Ovary (tissue), 9 donors: ENCODE measurements around the gene CAP1. TPM values are rescaled to one million over a fixed set of nuclear protein-coding genes. Genes with fewer than 3 reads are reported as not detected.

Source experiments
- DNase-seq, 5 donors: peaks; one replicate each; pipeline ENCODE4 v3.0.0-alpha.2; 2019 to 2020
- H3K27ac ChIP-seq, 2 donors: fragments of 200-600 bp; one replicate each; pipeline versions ENCODE4 v1.5.1 to v1.8.0; 2019 to 2022
- H3K27me3 ChIP-seq: fragments of 200-600 bp; one replicate; pipeline ENCODE4 v1.8.0; 2022
- H3K36me3 ChIP-seq: fragments of 200-600 bp; sonication (generic); one replicate; pipeline ENCODE4 v1.5.1; 2019
- H3K4me1 ChIP-seq: one replicate; pipeline ENCODE4 v1.8.1; 2013; ENCODE audit warnings: mild to moderate bottlenecking, moderate library complexity; ENCODE audit not compliant: insufficient read depth
- H3K4me3 ChIP-seq: fragments of 200-600 bp; sonication (generic); one replicate; pipeline ENCODE4 v1.5.1; 2017
- H3K9me3 ChIP-seq, 2 donors: fragments of 200-600 bp in 1 of 2; sonication (generic) in 1 of 2; one replicate each; pipeline versions ENCODE4 v1.5.1 to v1.8.1; 2013 to 2019; ENCODE audit warnings: mild to moderate bottlenecking in 1 of 2, moderate library complexity in 1 of 2
- EP300 ChIP-seq: sonication (generic); formaldehyde crosslinking; IDR thresholded peaks from one replicate; pipeline ENCODE4 v1.6.1; 2017; ENCODE audit warnings: antibody characterized with exemption
- POLR2A ChIP-seq: fragments of 450-650 bp; IDR thresholded peaks from one replicate; pipeline ENCODE4 v1.6.1; 2017; ENCODE audit warnings: antibody characterized with exemption, mild to moderate bottlenecking, moderate library complexity
- WGBS, 3 donors: extraction: QIAGEN DNeasy Blood & Tissue Kit in 1 of 3; methylation state at CpG; one replicate each; pipeline versions ENCODE4 v1.1.5 to v1.1.7; 2013 to 2017; 5-methylcytosine and 5-hydroxymethylcytosine counted together
- intact Hi-C, 4 donors: fragments of 100-400 bp; cut with DNase I; formaldehyde crosslinking; loops; one replicate each; pipeline versions ENCODE4 v1.11.0 to v1.15.1; 2022 to 2023
- polyA plus RNA-seq, 2 donors: library from polyadenylated mRNA; stranded (reverse); fragments of 200-250 nt in 1 of 2; fragments of 350-450 nt in 1 of 2; fragmentation: Illumina TruSeq in 1 of 2; extraction: RNeasy Lipid Tissue Mini Kit (QIAGEN cat#74804) in 1 of 2; gene quantifications; one replicate each; pipeline ENCODE4 v1.2.3, GENCODE V29; 2013 to 2014
- total RNA-seq, 7 donors: library from RNA; depleted of rRNA in 2 of 7; stranded (reverse); fragments of >200 nt in 2 of 7; fragmentation: NEBNext Ultra II Directional in 3 of 7; extraction: Animal tissue kit (Norgen Biotek cat#: 25700) in 3 of 7; gene quantifications; one replicate each; pipeline versions ENCODE4 v1.1.0 to v1.2.4, GENCODE V29; 2016 to 2023
- TF ChIP-seq, protein P1 (sequence below), 3 donors: fragments of 450-650 bp in 2 of 3; fragments of 200-600 bp in 1 of 3; IDR thresholded peaks; one replicate each; pipeline versions ENCODE4 v1.5.1 to v1.8.0; 2016 to 2022; ENCODE audit warnings: antibody characterized with exemption in 3 of 3, mild to moderate bottlenecking in 1 of 3
- donor health status: DM: no; HTN: no; CAD: no; lungs with moderate emphysema.
- donor health status: DM: no; HTN: no; CAD: no.
- donor health status: Bipolar disorder and iron deficiency.
- donor health status: DM: yes; HTN: yes; CAD: no.
- donor health status: DM: no; HTN: no; CAD: no.
- donor health status: DM: yes; HTN: yes; CAD: no.

CAP1 gene
- total and polyA plus RNA-seq, 9 donors: 76.8 to 325 (median 194) TPM

- TF ChIP-seq EP300 (no peak), POLR2A (no peak)
- TF ChIP-seq, protein P1, sequence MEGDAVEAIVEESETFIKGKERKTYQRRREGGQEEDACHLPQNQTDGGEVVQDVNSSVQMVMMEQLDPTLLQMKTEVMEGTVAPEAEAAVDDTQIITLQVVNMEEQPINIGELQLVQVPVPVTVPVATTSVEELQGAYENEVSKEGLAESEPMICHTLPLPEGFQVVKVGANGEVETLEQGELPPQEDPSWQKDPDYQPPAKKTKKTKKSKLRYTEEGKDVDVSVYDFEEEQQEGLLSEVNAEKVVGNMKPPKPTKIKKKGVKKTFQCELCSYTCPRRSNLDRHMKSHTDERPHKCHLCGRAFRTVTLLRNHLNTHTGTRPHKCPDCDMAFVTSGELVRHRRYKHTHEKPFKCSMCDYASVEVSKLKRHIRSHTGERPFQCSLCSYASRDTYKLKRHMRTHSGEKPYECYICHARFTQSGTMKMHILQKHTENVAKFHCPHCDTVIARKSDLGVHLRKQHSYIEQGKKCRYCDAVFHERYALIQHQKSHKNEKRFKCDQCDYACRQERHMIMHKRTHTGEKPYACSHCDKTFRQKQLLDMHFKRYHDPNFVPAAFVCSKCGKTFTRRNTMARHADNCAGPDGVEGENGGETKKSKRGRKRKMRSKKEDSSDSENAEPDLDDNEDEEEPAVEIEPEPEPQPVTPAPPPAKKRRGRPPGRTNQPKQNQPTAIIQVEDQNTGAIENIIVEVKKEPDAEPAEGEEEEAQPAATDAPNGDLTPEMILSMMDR (IDR thresholded peaks at IDR 0.05): no peak
- Histone ChIP-seq H3K4me1 (no peaks in the 10 kb centered on the region), H3K4me3 (no peak overlapping the region), H3K9me3 (no peaks in the 10 kb centered on the region), H3K27ac (no peak overlapping the region), H3K27me3 (no peaks in the 10 kb centered on the region), H3K36me3 (no peaks in the 10 kb centered on the region)
- intact Hi-C loops: no loop called here
- WGBS, 3 donors: 76 to 81% (median 80%) methylated on average over 3 of the region's 3 CpGs
- DNase-seq: no peak
Measured at GRCh38 chr1:40029608-40030007, 10.9 kb upstream of the CAP1 start.

GRCh38 chr1:40030528-40031135, 9.9 kb upstream of the CAP1 start:
- Histone ChIP-seq H3K36me3 (no peaks in the 10 kb centered on the region), H3K9me3 (no peaks in the 10 kb centered on the region), H3K4me3 (no peak overlapping the region), H3K4me1 (no peaks in the 10 kb centered on the region), H3K27me3 (no peaks in the 10 kb centered on the region), H3K27ac (no peak overlapping the region)
- 51 to 57% (median 53%) methylated on average over 3 of the region's 3 CpGs for WGBS, 3 donors
- no peak for TF ChIP-seq POLR2A
- TF ChIP-seq, protein P1 (IDR thresholded peaks at IDR 0.05): no peak
- TF ChIP-seq EP300: no peak
- intact Hi-C loops: no loop called here
- DNase-seq: no peak

- TF ChIP-seq POLR2A: no peak
- TF ChIP-seq, protein P1 (IDR thresholded peaks at IDR 0.05): peak in 1 of 3 donors; percentile 11
- DNase-seq: no peak
- no peaks in the 10 kb centered on the region for H3K4me1 ChIP-seq
- no peak overlapping the region for H3K4me3 ChIP-seq
- H3K36me3 ChIP-seq: no peaks in the 10 kb centered on the region
- H3K9me3 ChIP-seq: no peaks in the 10 kb centered on the region
- no peaks in the 10 kb centered on the region for H3K27me3 ChIP-seq
- no peak overlapping the region for H3K27ac ChIP-seq
- WGBS, 3 donors: 31 to 37% (median 36%) methylated on average over 4 of the region's 4 CpGs
- intact Hi-C loops: no loop called here
Measured at GRCh38 chr1:40032240-40032891, 8.2 kb upstream of the CAP1 start.

DNA sequence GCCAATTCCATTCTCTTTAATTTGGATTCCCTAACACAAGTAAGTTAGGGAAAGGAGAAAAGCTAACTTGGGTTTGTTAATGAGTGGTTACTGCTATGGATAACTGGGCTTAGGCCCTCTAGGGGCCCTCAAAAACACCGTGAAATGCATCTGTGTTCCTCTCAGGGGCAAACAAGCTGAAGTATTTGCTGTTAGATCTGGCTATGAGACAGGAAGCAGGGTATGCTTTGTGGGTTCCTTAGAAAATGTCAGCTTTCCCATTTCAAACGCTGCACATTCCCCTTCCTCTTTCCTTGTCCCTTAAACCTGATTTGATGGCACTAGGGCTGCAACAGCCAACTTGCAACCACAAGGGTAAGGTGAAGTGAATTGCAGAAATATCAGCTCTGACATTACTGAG, 5.7 kb upstream of the CAP1 start:
- Histone ChIP-seq H3K27me3 (no peaks in the 10 kb centered on the region), H3K9me3 (no peaks in the 10 kb centered on the region), H3K4me3 (no peak overlapping the region), H3K36me3 (no peaks in the 10 kb centered on the region), H3K27ac (no peak overlapping the region), H3K4me1 (no peaks in the 10 kb centered on the region)
- intact Hi-C loops: no loop called here
- DNase-seq: no peak
- 50 to 66% (median 57%) methylated on average over 2 of the region's 2 CpGs for WGBS, 3 donors
- no peak for TF ChIP-seq POLR2A
- TF ChIP-seq, protein P1 (IDR thresholded peaks at IDR 0.05): no peak
- TF ChIP-seq EP300: no peak
